ENCODE measurements around the gene MYCN. TPM values are rescaled to one million over a fixed set of nuclear protein-coding genes. Genes with fewer than 3 reads are reported as not detected.

Gene MYCN
- total RNA-seq, 4 donors from 2014 or later, result not detected

GRCh38 chr2:15988733-15989132, 48.4 kb downstream of the MYCN start:
- TF ChIP-seq CTCF (IDR thresholded peaks at IDR 0.05; ENCODE audit: low read depth), result no peak

GRCh38 chr2:15989559-15989958, 49.2 kb downstream of the MYCN start:
- TF ChIP-seq CTCF (IDR thresholded peaks at IDR 0.05; ENCODE audit: low read depth), result no peak

GRCh38 chr2:15990151-15991101, 50.1 kb downstream of the MYCN start:
- no peak for TF ChIP-seq CTCF (IDR thresholded peaks at IDR 0.05; ENCODE audit: low read depth)

GRCh38 chr2:15991231-15991630, 50.9 kb downstream of the MYCN start:
- no peak for TF ChIP-seq CTCF (IDR thresholded peaks at IDR 0.05; ENCODE audit: low read depth)

GRCh38 chr2:15992457-15993231, 52.3 kb downstream of the MYCN start:
- no peak for TF ChIP-seq CTCF (IDR thresholded peaks at IDR 0.05; ENCODE audit: low read depth)

GRCh38 chr2:15993232-15993610, 52.9 kb downstream of the MYCN start:
- no peak for TF ChIP-seq CTCF (IDR thresholded peaks at IDR 0.05; ENCODE audit: low read depth)

GRCh38 chr2:15993666-15994065, 53.3 kb downstream of the MYCN start:
- no peak for TF ChIP-seq CTCF (IDR thresholded peaks at IDR 0.05; ENCODE audit: low read depth)

Measured in subcutaneous adipose tissue (tissue), 4 donors.